Stimulated activated CD8-positive, alpha-beta memory T cell treated with anti-CD3 and anti-CD28 coated beads, Interleukin-15, amount 100 ng/mL, for 48 hours (primary cell): ENCODE measurements around the gene ZP1.
"Not testable (repeated sequence)": the region's sequence is repeated elsewhere in the genome, so short reads cannot be mapped to it uniquely, and the experiment has no call there.

Experiments used
- DNase-seq, 2 donors: peaks; one replicate each; pipeline ENCODE4 v3.0.0-alpha.2; 2020; ENCODE audit warnings: low read depth in 2 of 2

Gene ZP1

GRCh38 chr11:60866911-60867870, at the start of gene ZP1:
TSS of gene ZP1 (plus strand) at chr11:60867542. CDS start at chr11:60867562, 20 bp downstream.
- DNase-seq = no peak

GRCh38 chr11:60818057-60818456, 49.3 kb upstream of the ZP1 start:
- no peak for DNase-seq

DNA sequence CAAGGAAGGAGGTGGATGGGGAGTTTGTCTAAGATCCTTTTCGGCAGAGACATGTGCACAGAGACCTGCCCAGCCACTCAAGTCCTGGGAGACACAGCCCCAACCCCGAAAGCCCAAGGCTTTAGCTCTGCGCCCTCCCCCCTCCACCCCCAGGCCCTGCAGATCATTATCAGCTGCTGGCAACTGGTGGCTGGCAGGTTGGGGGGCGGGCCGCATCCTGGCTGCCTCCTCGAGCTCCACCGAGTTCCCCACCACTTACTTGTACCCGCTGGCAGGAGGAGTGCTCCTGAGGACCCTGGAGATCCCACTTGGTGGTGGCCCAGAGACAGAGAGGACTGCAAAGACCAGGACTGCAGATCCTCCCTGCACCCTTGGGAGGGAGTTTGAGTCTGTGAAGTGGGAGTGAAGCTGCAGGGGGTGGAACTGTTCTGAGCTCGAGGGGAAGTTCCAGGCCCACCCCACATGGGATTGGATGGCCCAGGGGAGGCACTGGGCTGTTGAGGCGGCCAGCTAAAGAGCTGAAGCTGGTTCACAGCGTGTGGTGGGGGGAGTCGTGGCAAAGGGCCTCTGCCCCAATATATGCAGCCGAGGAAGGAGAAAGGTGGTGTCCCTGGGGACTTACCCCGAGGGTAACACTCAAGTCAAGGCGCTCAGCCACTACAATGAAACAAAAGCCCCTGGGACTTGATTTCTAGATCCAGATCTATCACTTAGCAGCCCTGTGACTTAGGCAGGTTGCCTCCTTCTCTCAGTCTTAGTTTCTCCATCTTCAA, 45.3 kb upstream of the ZP1 start:
- no peak for DNase-seq

DNA sequence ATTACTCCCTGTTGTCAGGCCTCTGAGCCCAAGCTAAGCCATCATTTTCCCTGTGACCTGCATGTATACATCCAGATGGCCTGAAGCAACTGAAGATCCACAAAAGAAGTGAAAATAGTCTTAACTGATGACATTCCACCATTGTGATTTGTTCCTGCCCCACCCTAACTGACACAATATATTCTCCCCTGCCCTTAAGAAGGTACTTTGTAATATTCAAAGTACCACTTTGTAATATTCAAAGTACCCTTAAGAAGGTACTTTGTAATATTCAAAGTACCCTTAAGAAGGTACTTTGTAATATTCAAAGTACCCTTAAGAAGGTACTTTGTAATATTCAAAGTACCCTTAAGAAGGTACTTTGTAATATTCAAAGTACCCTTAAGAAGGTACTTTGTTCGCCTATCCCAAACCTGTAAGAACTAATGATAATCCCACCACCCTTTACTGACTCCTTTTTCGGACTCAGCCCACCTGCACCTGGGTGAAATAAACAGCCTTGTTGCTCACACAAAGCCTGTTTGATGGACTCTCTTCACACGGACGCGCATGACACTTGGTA, 43.5 kb upstream of the ZP1 start:
- not testable (repeated sequence) for DNase-seq

GRCh38 chr11:60825118-60825517, 42.2 kb upstream of the ZP1 start:
- DNase-seq = no peak

DNA sequence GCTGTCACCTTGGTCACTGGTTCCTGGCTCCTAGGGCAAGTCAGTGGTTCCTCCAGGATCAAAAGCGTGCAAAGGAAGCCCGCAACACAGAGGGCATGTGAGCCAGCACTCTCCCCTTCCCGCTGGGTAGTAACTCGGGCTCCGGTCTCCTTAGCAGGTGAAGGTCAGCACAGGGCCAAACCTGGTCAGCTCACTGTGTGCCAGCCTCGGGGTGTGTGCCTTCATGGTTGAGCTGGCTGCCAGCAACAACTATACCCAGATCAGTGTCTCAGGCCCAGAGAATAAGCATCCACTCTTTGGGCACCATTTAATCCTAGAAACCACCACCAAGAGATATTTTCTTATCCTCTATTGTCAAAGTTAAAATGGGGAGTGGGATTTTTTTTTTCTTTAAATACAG, 41.6 kb upstream of the ZP1 start:
- no peak for DNase-seq

GRCh38 chr11:60830478-60831142, 36.7 kb upstream of the ZP1 start:
- DNase-seq = no peak

- peak; percentile 59 to 62 for DNase-seq
These were observed 36.2 kb upstream of the ZP1 start for GRCh38 chr11:60831143-60831500.

DNA sequence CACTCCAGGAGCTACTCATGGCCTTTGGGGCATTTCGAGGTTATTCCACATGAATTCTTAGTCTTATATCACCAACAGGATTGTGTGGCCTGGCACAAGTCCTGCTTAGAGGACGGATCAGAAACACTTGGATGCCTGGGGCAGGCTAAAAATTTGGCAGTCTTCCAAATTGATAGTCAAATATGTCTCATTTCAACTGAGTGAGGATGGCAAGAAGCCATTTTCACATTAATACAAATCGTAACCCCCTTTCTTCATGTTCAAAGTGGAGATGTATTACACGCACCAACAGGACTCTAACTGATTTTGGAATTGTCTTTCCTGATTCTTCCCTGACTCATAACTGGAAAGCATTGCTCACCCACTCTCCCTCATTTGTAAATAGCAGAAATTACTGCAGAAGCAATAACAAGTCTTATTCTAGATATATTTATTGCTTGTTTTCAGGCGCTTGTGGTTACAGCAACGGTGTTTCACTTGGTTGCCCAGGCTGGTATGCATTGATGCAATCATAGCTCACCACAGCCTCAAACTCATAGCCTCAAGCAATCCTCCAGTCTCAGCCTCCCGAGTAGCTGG, 35.8 kb upstream of the ZP1 start:
- DNase-seq = no peak

- DNase-seq = no peak
These were observed 32.4 kb upstream of the ZP1 start for GRCh38 chr11:60834742-60835533.

- DNase-seq = no peak
These were observed 31.9 kb upstream of the ZP1 start for GRCh38 chr11:60835534-60835846.

- no peak for DNase-seq
These were observed 30.4 kb upstream of the ZP1 start for GRCh38 chr11:60836866-60837515.

DNA sequence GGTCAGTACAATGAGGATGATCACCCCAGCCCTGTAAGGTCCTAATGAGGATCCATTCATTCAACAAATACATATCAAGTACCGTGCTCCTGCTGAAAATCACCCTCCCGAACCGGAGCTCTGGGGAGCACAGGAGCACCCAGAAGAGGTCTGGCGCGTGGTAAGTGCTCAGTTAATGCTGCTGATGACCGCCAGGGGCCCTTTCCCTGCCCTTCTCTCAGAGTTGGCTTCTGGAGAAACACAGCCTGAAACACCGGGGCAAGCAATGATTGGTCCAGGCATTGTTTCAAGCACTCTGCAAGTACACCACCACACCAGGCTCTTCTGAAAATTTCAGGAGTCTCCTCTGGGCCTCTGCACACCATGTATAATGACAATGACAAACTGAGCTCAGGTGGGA, 29.2 kb upstream of the ZP1 start:
- no peak for DNase-seq

DNA sequence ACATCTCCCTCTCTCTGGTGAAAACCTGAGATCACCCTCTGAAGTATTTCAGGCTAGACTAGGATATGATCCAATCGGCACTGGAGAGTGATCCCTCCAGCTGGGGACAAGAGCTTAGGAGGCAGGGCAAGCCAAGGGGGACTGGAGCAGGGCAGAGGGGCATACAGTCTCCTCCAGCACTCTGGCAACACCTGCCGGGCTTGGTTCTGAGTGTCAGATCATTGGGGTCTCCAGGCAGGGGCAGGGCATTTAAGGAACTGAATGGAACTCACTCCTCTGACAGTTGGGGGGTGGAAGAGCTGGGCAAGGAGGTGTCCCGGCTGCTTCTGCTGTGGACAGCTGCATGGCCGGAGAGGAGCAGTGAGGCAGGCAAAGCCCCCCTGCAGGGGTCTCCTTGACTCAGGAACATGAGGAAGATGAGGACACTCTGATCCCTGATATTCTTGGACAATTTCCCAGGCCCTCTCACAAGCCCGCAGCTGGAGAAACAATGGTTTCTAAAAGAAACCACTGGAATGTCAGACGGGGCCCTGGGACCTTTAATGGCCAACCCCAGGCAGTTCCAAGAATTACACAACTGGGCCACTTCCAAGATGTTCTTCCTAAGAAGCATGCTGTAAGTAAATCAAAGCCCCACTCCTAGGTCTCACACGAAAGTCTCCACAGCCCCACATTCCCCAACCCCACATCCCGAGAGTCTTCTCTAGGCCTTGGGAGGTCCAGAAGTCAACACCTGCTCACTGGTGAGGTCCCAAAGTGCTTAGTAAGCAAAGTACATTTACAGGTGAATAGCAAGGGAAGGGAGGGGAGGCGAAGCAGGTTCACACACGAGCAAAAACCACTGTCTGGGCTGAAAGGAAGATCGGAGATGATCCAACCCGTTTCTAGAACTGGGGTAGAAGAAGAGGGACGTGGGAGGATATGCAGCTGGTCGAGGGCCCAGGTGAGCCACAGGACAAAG, 26.6 kb upstream of the ZP1 start:
- no peak for DNase-seq

- DNase-seq = peak; percentile 96 to 97
These were observed 25.3 kb upstream of the ZP1 start, which contains the start of gene CCDC86 for GRCh38 chr11:60841797-60842667. TSS of gene CCDC86 (plus strand) at chr11:60842113. CDS start at chr11:60842125, 12 bp downstream.

DNA sequence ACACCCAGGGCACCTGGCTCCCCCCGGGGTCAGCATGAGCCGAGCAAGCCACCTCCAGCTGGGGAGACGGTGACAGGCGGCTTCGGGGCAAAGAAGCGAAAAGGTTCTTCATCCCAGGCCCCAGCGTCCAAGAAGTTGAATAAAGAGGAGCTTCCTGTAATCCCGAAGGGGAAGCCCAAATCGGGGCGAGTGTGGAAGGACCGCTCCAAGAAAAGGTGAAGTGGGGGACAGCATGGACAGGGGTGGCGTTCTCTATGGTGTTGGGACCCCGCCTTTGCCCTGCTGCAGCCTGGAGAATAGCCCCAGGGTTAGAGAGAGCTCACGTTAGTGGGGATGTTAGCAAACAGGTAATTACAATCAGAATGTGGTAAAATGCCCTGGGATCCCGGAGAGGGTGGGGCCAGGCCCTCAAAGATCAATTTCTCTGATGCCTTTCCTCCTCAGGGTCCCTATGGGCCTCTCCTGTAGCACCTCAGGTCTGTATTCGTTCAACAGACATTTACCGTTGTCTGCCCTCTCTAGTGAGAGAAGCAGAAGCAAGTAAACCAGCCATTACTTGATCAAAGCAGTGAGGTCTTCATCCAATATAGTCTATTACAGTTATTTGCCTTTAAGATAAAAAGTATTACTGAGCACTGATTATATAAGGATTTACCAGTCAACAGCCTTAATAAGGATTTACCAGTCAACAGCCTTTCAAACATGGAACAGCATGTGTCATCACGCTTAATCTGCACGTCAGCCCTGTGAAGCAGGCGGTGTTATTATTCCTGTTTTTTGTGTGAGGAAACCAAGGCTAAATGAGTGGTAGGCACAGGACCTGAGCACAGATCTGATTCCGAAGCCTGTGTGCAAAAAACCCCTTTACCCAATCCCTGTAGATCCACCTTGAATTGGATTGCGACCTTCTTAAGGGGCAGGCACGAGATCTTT, 24.4 kb upstream of the ZP1 start:
- no peak for DNase-seq
